HepG2 (cell line): ENCODE data around the gene ZBTB46. TPM values are rescaled to one million over a fixed set of nuclear protein-coding genes. Genes with fewer than 3 reads are reported as not detected.
A peak's percentile ranks its signal among the peaks of the same experiment; 100 is the strongest.

Experiments used
- ESRRA ChIP-seq: sonication (generic); formaldehyde crosslinking; IDR thresholded peaks from 2 replicates; pipeline ENCODE4 v1.5.1; 2020; ENCODE audit warnings: mild to moderate bottlenecking, low read depth, missing genetic modification reagents
- FOXO1 ChIP-seq: sonication (generic); formaldehyde crosslinking; IDR thresholded peaks from 2 replicates; pipeline ENCODE4 v1.4.0; 2020; ENCODE audit warnings: missing genetic modification reagents
- GATA4 ChIP-seq: sonication (generic); IDR thresholded peaks from 2 replicates; pipeline ENCODE4 v1.6.1; 2016; ENCODE audit warnings: antibody characterized with exemption, low read depth, borderline replicate concordance
- HES4 ChIP-seq: sonication (generic); formaldehyde crosslinking; IDR thresholded peaks from 2 replicates; pipeline ENCODE4 v1.9.0; 2021; ENCODE audit warnings: mild to moderate bottlenecking, missing genetic modification reagents, borderline replicate concordance
- KLF13 ChIP-seq: sonication (generic); formaldehyde crosslinking; IDR thresholded peaks from 2 replicates; pipeline ENCODE4 v1.4.0; 2020; ENCODE audit warnings: mild to moderate bottlenecking, missing genetic modification reagents
- LBX2 ChIP-seq: sonication (generic); formaldehyde crosslinking; IDR thresholded peaks from 2 replicates; pipeline ENCODE4 v1.5.0; 2020; ENCODE audit warnings: missing genetic modification reagents, mild to moderate bottlenecking, borderline replicate concordance
- MED13 ChIP-seq: sonication (generic); formaldehyde crosslinking; IDR thresholded peaks from 2 replicates; pipeline ENCODE4 v1.5.0; 2020; ENCODE audit warnings: missing genetic modification reagents
- MTA1 ChIP-seq: sonication (generic); formaldehyde crosslinking; IDR thresholded peaks from 2 replicates; pipeline ENCODE4 v1.4.0; 2020; ENCODE audit warnings: missing genetic modification reagents, mild to moderate bottlenecking, borderline replicate concordance
- MTF2 ChIP-seq: sonication (generic); formaldehyde crosslinking; IDR thresholded peaks from 2 replicates; pipeline ENCODE4 v1.5.0; 2020; ENCODE audit warnings: missing genetic modification reagents, borderline replicate concordance
- NFRKB ChIP-seq: fragments of 450-650 bp; IDR thresholded peaks from 2 replicates; pipeline ENCODE4 v1.6.1; 2017
- NFYB ChIP-seq: sonication (generic); formaldehyde crosslinking; IDR thresholded peaks from 2 replicates; pipeline ENCODE4 v1.4.0; 2020; ENCODE audit warnings: missing genetic modification reagents
- REPIN1 ChIP-seq: sonication (generic); formaldehyde crosslinking; IDR thresholded peaks from 2 replicates; pipeline ENCODE4 v1.8.0; 2022; ENCODE audit warnings: missing genetic modification reagents, low read depth, mild to moderate bottlenecking, borderline replicate concordance
- SALL2 ChIP-seq: sonication (generic); formaldehyde crosslinking; IDR thresholded peaks from 2 replicates; pipeline ENCODE4 v1.8.1; 2023; ENCODE audit warnings: mild to moderate bottlenecking, missing genetic modification reagents, inconsistent platforms
- SP2 ChIP-seq: sonication (generic); formaldehyde crosslinking; IDR thresholded peaks from 2 replicates; pipeline ENCODE4 v1.5.1; 2020; ENCODE audit warnings: mild to moderate bottlenecking, missing genetic modification reagents
- SRF ChIP-seq: IDR thresholded peaks from 2 replicates; pipeline ENCODE4 v1.6.1; 2011; ENCODE audit warnings: mild to moderate bottlenecking, low read depth, low read length, moderate library complexity
- SSRP1 ChIP-seq: IDR thresholded peaks from 2 replicates; pipeline ENCODE4 v1.6.1; 2016; ENCODE audit warnings: control low read depth
- TFAP4 ChIP-seq: sonication (generic); IDR thresholded peaks from 2 replicates; pipeline ENCODE4 v1.6.1; 2016; ENCODE audit warnings: low read depth, borderline replicate concordance
- WIZ ChIP-seq: sonication (generic); formaldehyde crosslinking; IDR thresholded peaks from 2 replicates; pipeline ENCODE4 v1.5.1; 2020; ENCODE audit warnings: mild to moderate bottlenecking, missing genetic modification reagents
- ZBTB34 ChIP-seq: sonication (generic); formaldehyde crosslinking; IDR thresholded peaks from 2 replicates; pipeline ENCODE4 v1.8.0; 2022; ENCODE audit warnings: mild to moderate bottlenecking, missing genetic modification reagents
- ZC3H4 ChIP-seq: sonication (generic); formaldehyde crosslinking; IDR thresholded peaks from 2 replicates; pipeline ENCODE4 v1.4.0; 2020; ENCODE audit warnings: missing genetic modification reagents, borderline replicate concordance
- ZEB1 ChIP-seq: IDR thresholded peaks from 2 replicates; pipeline ENCODE4 v1.6.1; 2012; ENCODE audit warnings: mild to moderate bottlenecking, low read depth, inconsistent platforms; ENCODE audit not compliant: insufficient replicate concordance
- ZFP1 ChIP-seq: IDR thresholded peaks from 2 replicates; pipeline ENCODE4 v1.6.1; 2016
- ZNF205 ChIP-seq: IDR thresholded peaks from 2 replicates; pipeline ENCODE4 v1.6.1; 2018; ENCODE audit warnings: missing biosample characterization, missing genetic modification reagents
- ZNF333 ChIP-seq: sonication (generic); formaldehyde crosslinking; IDR thresholded peaks from 2 replicates; pipeline ENCODE4 v1.4.0; 2020; ENCODE audit warnings: mild to moderate bottlenecking, missing genetic modification reagents, borderline replicate concordance
- ZNF589 ChIP-seq: sonication (generic); formaldehyde crosslinking; conservative IDR thresholded peaks from 2 replicates; pipeline ENCODE4 v1.8.0; 2022; ENCODE audit warnings: mild to moderate bottlenecking, moderate library complexity, missing genetic modification reagents
- ZNF644 ChIP-seq: IDR thresholded peaks from 2 replicates; pipeline ENCODE4 v1.6.1; 2016; ENCODE audit warnings: low read depth
- ZNF772 ChIP-seq: sonication (generic); formaldehyde crosslinking; IDR thresholded peaks from 2 replicates; pipeline ENCODE4 v1.5.0; 2020; ENCODE audit warnings: mild to moderate bottlenecking, missing genetic modification reagents
- ZNF780A ChIP-seq: sonication (generic); formaldehyde crosslinking; IDR thresholded peaks from 2 replicates; pipeline ENCODE4 v1.8.0; 2022; ENCODE audit warnings: mild to moderate bottlenecking, missing genetic modification reagents, moderate library complexity
- polyA plus RNA-seq, 8 experiments: library from polyadenylated mRNA; depleted of rRNA in 3 of 8; stranded (reverse) in 7 of 8; unstranded in 1 of 8; fragments of >200 nt; fragmentation: Illumina TruSeq in 4 of 8; extraction: Trizol in 4 of 8; gene quantifications; 2 replicates each; pipeline versions ENCODE4 v1.2.1 to v1.2.3, GENCODE V29; 2011 to 2016; ENCODE audit warnings: low read depth in 4 of 8, missing spikeins in 1 of 8, mixed read lengths in 1 of 8; ENCODE audit not compliant: insufficient read depth in 1 of 8
- total RNA-seq, 5 experiments: library from RNA; depleted of rRNA; stranded (reverse); fragments of >200 nt; fragmentation: Illumina TruSeq; extraction: Trizol; gene quantifications; 2 replicates each; pipeline ENCODE4 v1.2.3, GENCODE V29; 2016; ENCODE audit warnings: low read depth in 1 of 5

Gene ZBTB46
- total and polyA plus RNA-seq, 2 of the 13 experiments (the other 11 are each of a cell fraction or from before 2014, with no cell fraction given): 1.6 to 13.5 TPM

GRCh38 chr20:63740627-63741353, 90.3 kb downstream of the ZBTB46 start (continued):
- TF ChIP-seq ZNF333 (CRISPR knock-in tag) (peak; percentile 90; the same call in 1 of the 2 replicates), SSRP1 (CRISPR knock-in tag) (0 out of 2 replicates have a peak, but pooled peaks have one; percentile 81), ZFP1 (CRISPR knock-in tag) (peak; percentile 88), REPIN1 (CRISPR knock-in tag) (peak; percentile 96), GATA4 (peak; percentile 62; the same call in 1 of the 2 replicates), NFRKB (no peak), SRF (no peak), NFYB (peak; percentile 51), ZBTB34 (peak; percentile 91), ZNF205 (CRISPR knock-in tag) (peak; percentile 95), MED13 (peak; percentile 98), HES4 (CRISPR knock-in tag) (peak; percentile 85; the same call in 1 of the 2 replicates), SALL2 (CRISPR knock-in tag) (peak; percentile 100), MTA1 (CRISPR knock-in tag) (peak; percentile 95; the same call in 1 of the 2 replicates), ZNF772 (CRISPR knock-in tag) (peak; percentile 99), ZNF780A (CRISPR knock-in tag) (no peak; the same call in 1 of the 2 replicates), MTF2 (no peak), SP2 (CRISPR knock-in tag) (peak; percentile 60), FOXO1 (CRISPR knock-in tag) (peak; percentile 81), ZNF644 (CRISPR knock-in tag) (peak; percentile 27; the same call in 1 of the 2 replicates), ZNF589 (CRISPR knock-in tag) (no peak), KLF13 (CRISPR knock-in tag) (peak; percentile 80), ESRRA (CRISPR knock-in tag) (peak; percentile 86; the same call in 1 of the 2 replicates), LBX2 (CRISPR knock-in tag) (peak; percentile 63), TFAP4 (peak; percentile 97), ZEB1 (peak; percentile 78), ZC3H4 (CRISPR knock-in tag) (no peak; the same call in 1 of the 2 replicates), WIZ (CRISPR knock-in tag) (no peak)
